A673 (cell line): Measurements from ENCODE around the gene MAPK8. TPM values are rescaled to one million over a fixed set of nuclear protein-coding genes. Genes with fewer than 3 reads are reported as not detected.

ENCODE experiments used
- BruUV-seq: library from RNA; stranded (reverse); fragments of 400-500 nt; replicated peaks from 2 replicates; lab custom pipeline; 2021; lab: Mats Ljungman, UMichigan
- CTCF ChIA-PET: fragments of 300-600 bp; sonication (Branson Sonifier 250); formaldehyde crosslinking; loops from one replicate; lab custom pipeline; 2022; ENCODE audit warnings: antibody characterized with exemption; lab: Charles Lee
- POLR2A ChIA-PET: fragments of 300-600 bp; sonication (Branson Sonifier 250); formaldehyde crosslinking; loops from one replicate; lab custom pipeline; 2022; ENCODE audit warnings: antibody characterized with exemption; ENCODE audit not compliant: low non-redundant PET; lab: Charles Lee
- DNase-seq: peaks from one replicate; pipeline ENCODE4 v3.0.0-alpha.2; 2015; ENCODE audit warnings: low spot score
- H3K27ac ChIP-seq: fragments of 200-600 bp; sonication (generic); 2 replicates; pipeline ENCODE4 v1.5.1; 2016; ENCODE audit warnings: mixed run types, low read depth, mild to moderate bottlenecking, mixed read lengths, antibody characterized with exemption, low read length; ENCODE audit not compliant: poor library complexity, severe bottlenecking
- H3K27me3 ChIP-seq: fragments of 200-600 bp; sonication (generic); replicated peaks from 2 replicates; pipeline ENCODE4 v1.6.1; 2017; ENCODE audit warnings: mixed run types, low read depth, mild to moderate bottlenecking, mixed read lengths, antibody characterized with exemption, low read length; ENCODE audit not compliant: insufficient read depth, poor library complexity
- H3K36me3 ChIP-seq: fragments of 200-600 bp; sonication (generic); 2 replicates; pipeline ENCODE4 v1.6.1; 2016; ENCODE audit warnings: mixed run types, mild to moderate bottlenecking, mixed read lengths, antibody characterized with exemption, low read length; ENCODE audit not compliant: insufficient read depth, poor library complexity, severe bottlenecking
- H3K4me1 ChIP-seq: fragments of 200-600 bp; sonication (generic); 2 replicates; pipeline ENCODE4 v1.6.1; 2017; ENCODE audit warnings: mixed run types, mild to moderate bottlenecking, mixed read lengths, antibody characterized with exemption, low read length; ENCODE audit not compliant: insufficient read depth, poor library complexity, severe bottlenecking
- H3K4me3 ChIP-seq: fragments of 200-600 bp; sonication (generic); 2 replicates; pipeline ENCODE4 v1.5.1; 2016; ENCODE audit warnings: low read depth, mixed run types, mild to moderate bottlenecking, mixed read lengths, low read length; ENCODE audit not compliant: poor library complexity, severe bottlenecking
- H3K9me3 ChIP-seq: fragments of 200-600 bp; sonication (generic); 2 replicates; pipeline ENCODE4 v1.6.1; 2016; ENCODE audit warnings: mixed run types, low read depth, mild to moderate bottlenecking, mixed read lengths, antibody characterized with exemption, low read length; ENCODE audit not compliant: poor library complexity, severe bottlenecking
- EZH2 ChIP-seq: fragments of 200-600 bp; sonication (generic); IDR thresholded peaks from 2 replicates; pipeline ENCODE4 v1.6.1; 2017; ENCODE audit warnings: borderline replicate concordance, low read depth, mild to moderate bottlenecking, mixed read lengths, antibody characterized with exemption, low read length; ENCODE audit not compliant: poor library complexity, severe bottlenecking
- intact Hi-C: fragments of 100-400 bp; cut with micrococcal nuclease; formaldehyde crosslinking; loops from one replicate; pipeline ENCODE4 v1.10.0; 2022; ENCODE audit not compliant: unreplicated experiment
- total RNA-seq: library from RNA; stranded (reverse); gene quantifications from 2 replicates; pipeline ENCODE4 v1.2.3, GENCODE V29; 2021
- TF ChIP-seq, protein P1 (sequence below): fragments of 300-800, 200-600 bp; sonication (generic); conservative IDR thresholded peaks from 2 replicates; pipeline ENCODE4 v1.5.1; 2017; ENCODE audit warnings: low read depth, mild to moderate bottlenecking, antibody characterized with exemption, low read length, moderate library complexity, mixed read lengths

The MAPK8 gene
- total RNA-seq, 1 experiment from 2014 or later, result 52.0 TPM

DNA sequence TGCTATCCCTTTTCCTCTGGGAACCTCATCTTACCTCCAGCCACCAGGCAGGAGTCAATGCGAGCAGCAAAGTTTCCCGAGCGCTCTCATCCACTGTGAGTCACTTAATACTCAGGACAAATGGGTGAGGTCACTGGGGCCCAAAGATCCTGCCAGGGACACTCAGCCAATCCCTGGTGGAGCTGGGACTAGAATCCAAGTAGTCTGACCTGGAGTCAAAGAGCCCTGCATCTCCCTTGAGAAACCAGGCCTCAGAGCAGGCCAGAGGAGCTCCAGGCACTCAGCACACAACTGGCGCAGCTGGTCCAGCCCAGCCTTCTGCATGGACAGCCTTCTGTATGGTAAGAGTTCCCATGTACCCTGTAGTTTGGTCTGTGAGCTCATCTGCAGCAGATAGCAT, 142.3 kb downstream of the MAPK8 start:
- no peak overlapping the region for H3K27ac ChIP-seq
- DNase-seq, result no peak
- H3K4me1 ChIP-seq, result peaks cover 18% of the 10 kb centered on the region
- no peaks in the 10 kb centered on the region for H3K9me3 ChIP-seq
- BruUV-seq, result no TSS peak
- no peaks in the 10 kb centered on the region for H3K27me3 ChIP-seq
- H3K36me3 ChIP-seq, result no peaks in the 10 kb centered on the region
- POLR2A ChIA-PET, result no interaction called here
- CTCF ChIA-PET, result no interaction called here
- no peak overlapping the region for H3K4me3 ChIP-seq
- intact Hi-C loops, result no loop called here
- no peak for TF ChIP-seq EZH2
- TF ChIP-seq, protein P1, sequence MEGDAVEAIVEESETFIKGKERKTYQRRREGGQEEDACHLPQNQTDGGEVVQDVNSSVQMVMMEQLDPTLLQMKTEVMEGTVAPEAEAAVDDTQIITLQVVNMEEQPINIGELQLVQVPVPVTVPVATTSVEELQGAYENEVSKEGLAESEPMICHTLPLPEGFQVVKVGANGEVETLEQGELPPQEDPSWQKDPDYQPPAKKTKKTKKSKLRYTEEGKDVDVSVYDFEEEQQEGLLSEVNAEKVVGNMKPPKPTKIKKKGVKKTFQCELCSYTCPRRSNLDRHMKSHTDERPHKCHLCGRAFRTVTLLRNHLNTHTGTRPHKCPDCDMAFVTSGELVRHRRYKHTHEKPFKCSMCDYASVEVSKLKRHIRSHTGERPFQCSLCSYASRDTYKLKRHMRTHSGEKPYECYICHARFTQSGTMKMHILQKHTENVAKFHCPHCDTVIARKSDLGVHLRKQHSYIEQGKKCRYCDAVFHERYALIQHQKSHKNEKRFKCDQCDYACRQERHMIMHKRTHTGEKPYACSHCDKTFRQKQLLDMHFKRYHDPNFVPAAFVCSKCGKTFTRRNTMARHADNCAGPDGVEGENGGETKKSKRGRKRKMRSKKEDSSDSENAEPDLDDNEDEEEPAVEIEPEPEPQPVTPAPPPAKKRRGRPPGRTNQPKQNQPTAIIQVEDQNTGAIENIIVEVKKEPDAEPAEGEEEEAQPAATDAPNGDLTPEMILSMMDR, result no peak

DNA sequence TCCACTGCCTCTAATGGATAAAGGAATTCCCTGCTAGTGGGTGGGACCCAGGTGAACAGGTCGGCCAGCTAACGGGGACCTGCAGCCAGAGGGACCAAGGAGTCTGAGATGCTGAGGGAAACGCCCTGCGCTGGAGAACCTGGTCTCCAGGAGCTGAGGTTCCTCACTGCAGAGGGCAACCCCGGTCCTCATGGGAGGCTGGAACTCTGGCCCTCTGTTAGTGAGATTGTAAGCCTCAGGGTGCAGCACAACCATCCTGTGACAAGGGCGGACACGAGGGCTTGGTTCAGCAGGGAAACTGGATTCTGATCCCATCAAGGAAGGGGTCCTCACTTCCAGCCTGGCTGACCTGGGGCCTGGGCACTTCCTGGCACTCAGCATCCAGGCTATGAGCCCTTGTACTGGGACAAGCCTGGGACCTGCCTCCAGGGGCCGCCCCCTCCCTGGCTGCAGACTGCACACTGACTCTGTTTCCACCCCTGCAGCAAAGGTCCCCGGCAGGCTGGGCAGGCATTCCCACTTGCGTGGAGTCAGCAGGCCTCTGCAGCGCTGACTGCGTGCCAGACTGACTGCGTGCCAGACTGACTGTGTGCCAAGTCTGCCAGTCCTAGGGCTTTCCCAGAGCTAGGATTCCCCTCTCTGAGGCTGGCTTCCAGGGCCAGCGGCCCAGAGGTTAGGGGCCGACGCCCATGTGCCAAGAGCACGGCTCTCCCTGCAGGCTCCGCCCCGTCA, 143.2 kb downstream of the MAPK8 start:
- H3K27ac ChIP-seq, result no peak overlapping the region
- ChIA-PET CTCF (no interaction called here), POLR2A (no interaction called here)
- H3K27me3 ChIP-seq, result no peaks in the 10 kb centered on the region
- H3K4me3 ChIP-seq, result no peak overlapping the region
- intact Hi-C loops, result no loop called here
- no peaks in the 10 kb centered on the region for H3K9me3 ChIP-seq
- no peaks in the 10 kb centered on the region for H3K36me3 ChIP-seq
- BruUV-seq, result no TSS peak
- TF ChIP-seq, protein P1, result no peak
- TF ChIP-seq EZH2, result no peak
- no peak for DNase-seq
- H3K4me1 ChIP-seq, result peaks cover 10% of the 10 kb centered on the region

DNA sequence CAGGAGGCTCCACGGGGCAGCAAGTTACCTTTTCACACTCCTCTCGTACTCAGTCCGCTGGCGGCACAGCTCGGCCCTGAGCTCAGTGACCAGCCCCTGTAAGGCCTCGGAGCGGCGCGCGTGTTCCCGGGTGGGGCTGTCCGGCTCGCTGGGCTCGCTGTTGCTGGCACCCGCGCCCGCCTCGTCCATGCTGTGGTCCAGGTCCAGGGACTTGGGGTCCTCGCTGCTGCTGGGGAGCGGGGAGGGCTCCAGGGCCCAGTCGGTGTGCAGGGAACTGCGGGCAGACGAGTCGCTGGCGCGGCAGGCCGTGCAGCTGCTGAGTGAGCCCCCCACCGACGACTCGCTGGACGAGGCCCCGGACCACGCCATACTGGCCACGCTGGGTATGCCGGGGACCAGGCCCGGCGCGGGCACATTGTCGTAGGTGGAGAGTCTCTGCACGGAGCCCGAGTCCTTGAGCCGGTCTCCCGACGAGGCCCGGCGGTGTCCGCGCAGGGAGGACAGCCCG, 143.8 kb downstream of the MAPK8 start:
- intact Hi-C loops, result no loop called here
- ChIA-PET CTCF (no interaction called here), POLR2A (no interaction called here)
- Histone ChIP-seq H3K36me3 (no peaks in the 10 kb centered on the region), H3K27ac (no peak overlapping the region), H3K4me1 (peaks cover 4% of the 10 kb centered on the region), H3K9me3 (no peaks in the 10 kb centered on the region), H3K27me3 (no peaks in the 10 kb centered on the region), H3K4me3 (no peak overlapping the region)
- BruUV-seq, result no TSS peak
- no peak for DNase-seq
- TF ChIP-seq EZH2, result no peak
- TF ChIP-seq, protein P1, result no peak
